WTC11 (cell line): Measurements from ENCODE around the gene JMJD6.

Experiments
- CTCF ChIP-seq: fragments of 200-600 bp; IDR thresholded peaks from 2 replicates; pipeline ENCODE4 v1.8.0; 2022; ENCODE audit warnings: antibody characterized with exemption
- FOXK1 ChIP-seq: sonication (generic); formaldehyde crosslinking; IDR thresholded peaks from 2 replicates; pipeline ENCODE4 v1.8.0; 2022; ENCODE audit warnings: mild to moderate bottlenecking, moderate library complexity, missing genetic modification reagents
- JUN ChIP-seq: sonication (generic); formaldehyde crosslinking; IDR thresholded peaks from 2 replicates; pipeline ENCODE4 v1.8.0; 2023; ENCODE audit warnings: mild to moderate bottlenecking, missing genetic modification reagents
- ZNF281 ChIP-seq: sonication (generic); formaldehyde crosslinking; IDR thresholded peaks from 2 replicates; pipeline ENCODE4 v1.8.0; 2023; ENCODE audit warnings: mild to moderate bottlenecking, missing genetic modification reagents

GRCh38 chr17:76674600-76674999 lies 51.8 kb downstream of the JMJD6 start:
- TF ChIP-seq CTCF, result no peak
- TF ChIP-seq FOXK1 (CRISPR knock-in tag), result no peak
- no peak for TF ChIP-seq ZNF281
- no peak for TF ChIP-seq JUN (CRISPR knock-in tag)
